Vagina (tissue), 2 donors: ENCODE results near the gene PRKCE. TPM values are rescaled to one million over a fixed set of nuclear protein-coding genes. Genes with fewer than 3 reads are reported as not detected.

ENCODE experiments used
- DNase-seq, 2 donors: peaks; one replicate each; pipeline ENCODE4 v3.0.0-alpha.2; 2017; ENCODE audit errors: extremely low spot score in 2 of 2
- H3K27ac ChIP-seq: fragments of 200-600 bp; sonication (generic); one replicate; pipeline ENCODE4 v1.5.1; 2019
- H3K27me3 ChIP-seq: fragments of 200-600 bp; sonication (generic); one replicate; pipeline ENCODE4 v1.5.1; 2019
- H3K36me3 ChIP-seq, 2 donors: fragments of 200-600 bp; sonication (generic); one replicate each; pipeline ENCODE4 v1.5.1; 2017 to 2019
- H3K4me1 ChIP-seq: fragments of 200-600 bp; sonication (generic); one replicate; pipeline ENCODE4 v1.5.1; 2019
- H3K4me3 ChIP-seq, 2 donors: fragments of 200-600 bp; sonication (generic); 1 replicate in 1 of 2; 2 replicates in 1 of 2; pipeline ENCODE4 v1.5.1; 2016 to 2019
- H3K9me3 ChIP-seq: fragments of 200-600 bp; sonication (generic); one replicate; pipeline ENCODE4 v1.5.1; 2019
- POLR2A ChIP-seq, 2 donors: fragments of 450-650 bp; IDR thresholded peaks; one replicate each; pipeline ENCODE4 v1.6.1; 2017; ENCODE audit warnings: antibody characterized with exemption in 2 of 2, mild to moderate bottlenecking in 2 of 2, moderate library complexity in 2 of 2
- POLR2AphosphoS5 ChIP-seq, 2 donors: sonication (generic); formaldehyde crosslinking; IDR thresholded peaks; one replicate each; pipeline ENCODE4 v1.9.0; 2017; ENCODE audit warnings: antibody characterized with exemption in 2 of 2, mild to moderate bottlenecking in 2 of 2, low read depth in 1 of 2; ENCODE audit not compliant: insufficient read depth in 1 of 2
- intact Hi-C: fragments of 100-400 bp; cut with DNase I; formaldehyde crosslinking; loops from one replicate; pipeline ENCODE4 v1.15.1; 2023
- total RNA-seq: library from RNA; depleted of rRNA; stranded (reverse); fragments of >200 nt; gene quantifications from one replicate; pipeline ENCODE4 v1.2.3, GENCODE V29; 2016
- TF ChIP-seq, protein P1 (sequence below), 3 experiments: fragments of 450-650 bp in 2 of 3; fragments of 200-600 bp in 1 of 3; sonication (generic) in 1 of 3; IDR thresholded peaks; one replicate each; pipeline ENCODE4 v1.5.1; 2017 to 2019; ENCODE audit warnings: antibody characterized with exemption in 3 of 3, mild to moderate bottlenecking in 2 of 3, moderate library complexity in 2 of 3

PRKCE gene
- total RNA-seq, 1 donor from 2014 or later: 11.8 TPM

DNA sequence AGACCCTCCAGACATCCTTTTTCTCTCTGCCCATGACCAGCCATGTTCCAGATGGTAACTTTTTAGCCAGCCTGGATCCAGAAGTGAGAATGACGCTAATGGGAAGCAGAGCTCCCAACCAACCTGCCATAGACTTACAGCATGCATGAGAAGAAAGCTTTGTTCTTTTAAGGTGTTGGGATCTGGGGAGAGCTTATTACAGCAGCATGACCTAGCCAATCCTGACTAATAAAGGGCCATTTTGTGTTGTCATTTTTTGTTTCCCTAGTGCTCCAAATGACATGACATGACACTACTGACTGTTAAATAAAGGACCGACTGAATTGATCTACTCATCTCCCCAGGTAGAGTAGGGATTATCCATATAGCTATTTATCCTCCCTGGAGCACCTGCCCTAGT lies 5.2 kb upstream of the PRKCE start:
- Histone ChIP-seq H3K4me1 (peaks cover 10% of the 10 kb centered on the region), H3K27ac (no peak overlapping the region), H3K27me3 (no peaks in the 10 kb centered on the region), H3K9me3 (no peaks in the 10 kb centered on the region), H3K36me3 (no peaks in the 10 kb centered on the region), H3K4me3 (no peak overlapping the region)
- TF ChIP-seq POLR2A (IDR thresholded peaks at IDR 0.05): no peak
- TF ChIP-seq POLR2AphosphoS5 (IDR thresholded peaks at IDR 0.05; ENCODE audit: insufficient read depth in 1 of 2, low read depth in 1 of 2): no peak
- TF ChIP-seq, protein P1, sequence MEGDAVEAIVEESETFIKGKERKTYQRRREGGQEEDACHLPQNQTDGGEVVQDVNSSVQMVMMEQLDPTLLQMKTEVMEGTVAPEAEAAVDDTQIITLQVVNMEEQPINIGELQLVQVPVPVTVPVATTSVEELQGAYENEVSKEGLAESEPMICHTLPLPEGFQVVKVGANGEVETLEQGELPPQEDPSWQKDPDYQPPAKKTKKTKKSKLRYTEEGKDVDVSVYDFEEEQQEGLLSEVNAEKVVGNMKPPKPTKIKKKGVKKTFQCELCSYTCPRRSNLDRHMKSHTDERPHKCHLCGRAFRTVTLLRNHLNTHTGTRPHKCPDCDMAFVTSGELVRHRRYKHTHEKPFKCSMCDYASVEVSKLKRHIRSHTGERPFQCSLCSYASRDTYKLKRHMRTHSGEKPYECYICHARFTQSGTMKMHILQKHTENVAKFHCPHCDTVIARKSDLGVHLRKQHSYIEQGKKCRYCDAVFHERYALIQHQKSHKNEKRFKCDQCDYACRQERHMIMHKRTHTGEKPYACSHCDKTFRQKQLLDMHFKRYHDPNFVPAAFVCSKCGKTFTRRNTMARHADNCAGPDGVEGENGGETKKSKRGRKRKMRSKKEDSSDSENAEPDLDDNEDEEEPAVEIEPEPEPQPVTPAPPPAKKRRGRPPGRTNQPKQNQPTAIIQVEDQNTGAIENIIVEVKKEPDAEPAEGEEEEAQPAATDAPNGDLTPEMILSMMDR (IDR thresholded peaks at IDR 0.05): no peak
- DNase-seq: no peak
- intact Hi-C loops: no loop called here

DNA sequence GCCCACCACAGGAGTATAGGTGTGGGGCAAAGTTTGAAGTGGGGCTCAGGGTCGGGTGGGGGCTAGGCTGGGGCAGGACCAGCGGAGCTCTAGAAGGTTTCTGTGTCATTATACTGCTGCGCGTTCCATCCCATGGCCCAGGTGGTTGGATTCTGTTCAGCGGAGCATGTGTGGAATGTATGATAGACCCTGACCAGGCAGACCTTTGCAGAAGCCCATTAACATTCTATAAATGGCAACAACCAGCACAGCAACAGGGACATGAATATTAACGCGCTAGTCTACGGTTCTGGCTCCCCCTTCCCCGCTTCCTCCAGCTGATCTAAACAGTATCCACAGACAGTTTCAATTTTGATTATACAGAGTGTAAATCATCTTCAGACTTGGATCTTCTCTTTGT lies 4.1 kb upstream of the PRKCE start:
- Histone ChIP-seq H3K27me3 (no peaks in the 10 kb centered on the region), H3K36me3 (no peaks in the 10 kb centered on the region), H3K27ac (no peak overlapping the region), H3K4me1 (peaks cover 14% of the 10 kb centered on the region), H3K9me3 (no peaks in the 10 kb centered on the region), H3K4me3 (no peak overlapping the region)
- no peak for TF ChIP-seq POLR2A (IDR thresholded peaks at IDR 0.05)
- TF ChIP-seq POLR2AphosphoS5 (IDR thresholded peaks at IDR 0.05; ENCODE audit: insufficient read depth in 1 of 2, low read depth in 1 of 2): no peak
- TF ChIP-seq, protein P1 (IDR thresholded peaks at IDR 0.05): no peak
- intact Hi-C loops: no loop called here
- no peak for DNase-seq

DNA sequence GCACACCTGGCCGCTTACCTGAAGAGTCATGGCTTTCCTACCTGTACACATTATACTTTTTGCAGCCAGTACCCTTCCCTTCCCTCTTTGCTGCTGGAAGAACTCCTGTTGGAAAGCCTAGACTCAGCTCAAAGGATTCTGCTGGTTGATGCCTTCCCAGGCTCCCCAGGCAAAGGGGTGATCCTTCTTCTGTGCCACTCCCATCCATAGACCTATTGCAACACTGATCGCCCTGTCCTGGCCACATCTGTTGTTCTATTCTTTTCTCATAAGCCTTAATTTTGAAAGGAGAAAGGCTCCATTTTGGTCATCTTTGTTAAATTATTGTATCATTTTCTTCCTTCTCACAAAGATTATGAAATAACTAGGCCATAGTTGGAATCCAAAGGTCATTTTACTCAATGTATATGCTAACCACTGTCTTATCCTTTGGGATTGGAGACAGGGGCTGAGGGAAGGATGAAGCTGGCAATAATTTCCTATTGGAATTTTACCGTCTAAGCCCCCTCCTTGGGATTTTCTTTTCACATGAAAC lies 3.4 kb upstream of the PRKCE start:
- intact Hi-C loops: no loop called here
- TF ChIP-seq POLR2A (IDR thresholded peaks at IDR 0.05) (no peak), POLR2AphosphoS5 (IDR thresholded peaks at IDR 0.05; ENCODE audit: insufficient read depth in 1 of 2, low read depth in 1 of 2) (no peak)
- TF ChIP-seq, protein P1 (IDR thresholded peaks at IDR 0.05): no peak
- Histone ChIP-seq H3K27me3 (no peaks in the 10 kb centered on the region), H3K27ac (no peak overlapping the region), H3K4me3 (no peak overlapping the region), H3K4me1 (peaks cover 21% of the 10 kb centered on the region), H3K36me3 (no peaks in the 10 kb centered on the region), H3K9me3 (no peaks in the 10 kb centered on the region)
- DNase-seq: no peak

DNA sequence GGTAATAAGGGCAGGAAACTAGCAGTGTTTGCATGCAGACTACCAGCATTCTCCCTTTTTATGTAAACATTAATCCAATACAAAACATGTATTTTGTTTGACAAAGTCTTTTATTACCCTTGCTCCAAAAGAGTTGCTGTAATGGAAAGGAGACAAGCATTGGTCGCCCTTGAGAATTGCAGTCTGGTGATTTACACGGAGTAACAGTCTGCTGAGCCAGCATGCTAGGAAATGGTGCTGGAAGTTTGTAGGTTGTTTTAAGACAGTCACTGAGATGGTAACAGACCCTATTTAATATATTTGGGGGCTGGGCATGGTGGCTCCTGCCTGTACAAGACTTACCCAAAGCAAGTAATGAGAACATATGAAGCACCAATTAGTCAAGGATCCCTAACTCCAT lies 2.8 kb upstream of the PRKCE start:
- Histone ChIP-seq H3K4me3 (no peak overlapping the region), H3K27ac (no peak overlapping the region), H3K27me3 (no peaks in the 10 kb centered on the region), H3K36me3 (no peaks in the 10 kb centered on the region), H3K4me1 (peaks cover 26% of the 10 kb centered on the region), H3K9me3 (no peaks in the 10 kb centered on the region)
- no peak for DNase-seq
- TF ChIP-seq POLR2A (IDR thresholded peaks at IDR 0.05): no peak
- TF ChIP-seq, protein P1 (IDR thresholded peaks at IDR 0.05): no peak
- no peak for TF ChIP-seq POLR2AphosphoS5 (IDR thresholded peaks at IDR 0.05; ENCODE audit: insufficient read depth in 1 of 2, low read depth in 1 of 2)
- intact Hi-C loops: no loop called here

DNA sequence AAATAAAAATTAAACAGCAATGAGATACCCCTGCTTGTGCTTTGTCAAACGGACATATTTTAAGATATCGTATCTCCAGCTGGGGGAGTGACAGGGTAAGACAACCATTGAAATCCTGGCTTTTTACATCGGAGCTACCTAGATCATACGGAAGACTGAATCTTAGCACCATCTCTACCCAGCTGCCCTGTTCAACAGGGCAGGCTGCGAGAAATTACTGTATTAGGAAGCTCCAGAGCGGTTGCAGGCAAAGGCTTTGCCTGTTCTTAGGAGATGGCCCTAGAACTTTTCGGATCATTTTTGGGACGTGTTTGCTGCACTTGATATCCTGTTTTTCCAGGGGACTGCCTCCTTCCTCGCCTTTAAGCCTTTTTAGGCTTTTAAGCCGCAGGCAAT lies 2.0 kb upstream of the PRKCE start:
- no peak for DNase-seq
- H3K27ac ChIP-seq: peak overlapping the region; percentile 100
- H3K4me3 ChIP-seq: peak overlapping the region; percentile 73 to 97
- no peaks in the 10 kb centered on the region for H3K36me3 ChIP-seq
- no peaks in the 10 kb centered on the region for H3K27me3 ChIP-seq
- H3K9me3 ChIP-seq: no peaks in the 10 kb centered on the region
- intact Hi-C loops: no loop called here
- TF ChIP-seq, protein P1 (IDR thresholded peaks at IDR 0.05): no peak
- no peak for TF ChIP-seq POLR2A (IDR thresholded peaks at IDR 0.05)
- H3K4me1 ChIP-seq: peaks cover 33% of the 10 kb centered on the region
